ENCODE measurements around the gene CRHBP. TPM values are rescaled to one million over a fixed set of nuclear protein-coding genes. Genes with fewer than 3 reads are reported as not detected.
"Not testable (repeated sequence)": the region's sequence is repeated elsewhere in the genome, so short reads cannot be mapped to it uniquely, and the experiment has no call there.

Gene CRHBP
- total RNA-seq, 1 donor = 430 TPM

- DNase-seq (ENCODE audit: low read depth in 2 of 3, low spot score in 2 of 3) = no peak
Observed at GRCh38 chr5:76956033-76956432, 3.2 kb downstream of the CRHBP start.

GRCh38 chr5:76958991-76959767 is 6.3 kb downstream of the CRHBP start:
- peak in 2 of 3 donors; percentile 62 to 78 for DNase-seq (ENCODE audit: low read depth in 2 of 3, low spot score in 2 of 3)

GRCh38 chr5:76960004-76960625 is 7.3 kb downstream of the CRHBP start:
- DNase-seq (ENCODE audit: low read depth in 2 of 3, low spot score in 2 of 3) = peak in 1 of 3 donors; percentile 52

GRCh38 chr5:76964060-76964459 is 11.2 kb downstream of the CRHBP start:
- DNase-seq (ENCODE audit: low read depth in 2 of 3, low spot score in 2 of 3) = no peak

- DNase-seq (ENCODE audit: low read depth in 2 of 3, low spot score in 2 of 3) = no peak
Observed at GRCh38 chr5:76971511-76971910, 18.7 kb downstream of the CRHBP start.

- DNase-seq (ENCODE audit: low read depth in 2 of 3, low spot score in 2 of 3) = no peak
Observed at GRCh38 chr5:76972689-76973088, 19.8 kb downstream of the CRHBP start.

- no peak for DNase-seq (ENCODE audit: low read depth in 2 of 3, low spot score in 2 of 3)
Observed at GRCh38 chr5:76974785-76975184, 21.9 kb downstream of the CRHBP start.

GRCh38 chr5:76978869-76979268 is 26.0 kb downstream of the CRHBP start:
- no peak for DNase-seq (ENCODE audit: low read depth in 2 of 3, low spot score in 2 of 3)

- no peak for DNase-seq (ENCODE audit: low read depth in 2 of 3, low spot score in 2 of 3)
Observed at GRCh38 chr5:76980518-76981144, 27.8 kb downstream of the CRHBP start.

- no peak for DNase-seq (ENCODE audit: low read depth in 2 of 3, low spot score in 2 of 3)
Observed at GRCh38 chr5:76982450-76982849, 29.6 kb downstream of the CRHBP start.

- DNase-seq (ENCODE audit: low read depth in 2 of 3, low spot score in 2 of 3) = no peak
Observed at GRCh38 chr5:76983468-76983867, 30.6 kb downstream of the CRHBP start.

- no peak for DNase-seq (ENCODE audit: low read depth in 2 of 3, low spot score in 2 of 3)
Observed at GRCh38 chr5:76986825-76987526, 34.1 kb downstream of the CRHBP start.

- DNase-seq (ENCODE audit: low read depth in 2 of 3, low spot score in 2 of 3) = peak in 1 of 3 donors; percentile 26
Observed at GRCh38 chr5:76990899-76991459, 38.1 kb downstream of the CRHBP start.

- not testable (repeated sequence) for DNase-seq (ENCODE audit: low read depth in 2 of 3, low spot score in 2 of 3)
Observed at GRCh38 chr5:76993436-76993835, 40.6 kb downstream of the CRHBP start.

GRCh38 chr5:76994337-76994736 is 41.5 kb downstream of the CRHBP start:
- no peak for DNase-seq (ENCODE audit: low read depth in 2 of 3, low spot score in 2 of 3)

- not testable (repeated sequence) for DNase-seq (ENCODE audit: low read depth in 2 of 3, low spot score in 2 of 3)
Observed at GRCh38 chr5:76998251-76998650, 45.4 kb downstream of the CRHBP start.

GRCh38 chr5:76999451-76999850 is 46.6 kb downstream of the CRHBP start:
- DNase-seq (ENCODE audit: low read depth in 2 of 3, low spot score in 2 of 3) = no peak

- DNase-seq (ENCODE audit: low read depth in 2 of 3, low spot score in 2 of 3) = no peak
Observed at GRCh38 chr5:77003246-77003645, 50.4 kb downstream of the CRHBP start.

GRCh38 chr5:77006124-77006523 is 53.3 kb downstream of the CRHBP start:
- DNase-seq (ENCODE audit: low read depth in 2 of 3, low spot score in 2 of 3) = no peak

- DNase-seq (ENCODE audit: low read depth in 2 of 3, low spot score in 2 of 3) = no peak
Observed at GRCh38 chr5:77008413-77008812, 55.6 kb downstream of the CRHBP start.

- DNase-seq (ENCODE audit: low read depth in 2 of 3, low spot score in 2 of 3) = no peak
Observed at GRCh38 chr5:77010243-77010642, 57.4 kb downstream of the CRHBP start.

Data from hematopoietic multipotent progenitor cell (in vitro differentiated cells).